Ishikawa (cell line): ENCODE data around the gene MICU2.

Experiments
- CEBPB ChIP-seq: IDR thresholded peaks from 2 replicates; pipeline ENCODE4 v1.6.1; 2012
- EGR1 ChIP-seq: IDR thresholded peaks from 2 replicates; pipeline ENCODE4 v1.6.1; 2012
- FOXM1 ChIP-seq: IDR thresholded peaks from 2 replicates; pipeline ENCODE4 v1.6.1; 2012; ENCODE audit warnings: low read depth, borderline replicate concordance
- MAX ChIP-seq: IDR thresholded peaks from 2 replicates; pipeline ENCODE4 v1.6.1; 2012
- NFIC ChIP-seq: IDR thresholded peaks from 2 replicates; pipeline ENCODE4 v1.6.1; 2012
- RAD21 ChIP-seq: IDR thresholded peaks from 2 replicates; pipeline ENCODE4 v1.6.1; 2012; ENCODE audit warnings: low read depth
- REST ChIP-seq: IDR thresholded peaks from 2 replicates; pipeline ENCODE4 v1.6.1; 2012; ENCODE audit warnings: low read depth, mild to moderate bottlenecking
- TAF1 ChIP-seq: IDR thresholded peaks from 2 replicates; pipeline ENCODE4 v1.6.1; 2012; ENCODE audit warnings: low read depth, mild to moderate bottlenecking
- TCF12 ChIP-seq: IDR thresholded peaks from 2 replicates; pipeline ENCODE4 v1.6.1; 2012; ENCODE audit warnings: low read depth
- TEAD4 ChIP-seq: IDR thresholded peaks from 2 replicates; pipeline ENCODE4 v1.6.1; 2012
- USF1 ChIP-seq: IDR thresholded peaks from 2 replicates; pipeline ENCODE4 v1.6.1; 2012
- YY1 ChIP-seq: IDR thresholded peaks from 2 replicates; pipeline ENCODE4 v1.6.1; 2012; ENCODE audit warnings: low read depth
- ZBTB7A ChIP-seq: IDR thresholded peaks from 2 replicates; pipeline ENCODE4 v1.6.1; 2012; ENCODE audit warnings: low read depth

Gene MICU2

GRCh38 chr13:21445759-21446158, 158.2 kb downstream of the MICU2 start:
- TF ChIP-seq ZBTB7A = no peak
- peak; percentile 60 for TF ChIP-seq TEAD4
- no peak for TF ChIP-seq REST
- TF ChIP-seq TCF12 = no peak
- TF ChIP-seq USF1 = no peak

GRCh38 chr13:21443171-21443570, 160.8 kb downstream of the MICU2 start:
- TF ChIP-seq TCF12 = no peak
- TF ChIP-seq REST = no peak
- TF ChIP-seq YY1 = no peak
- no peak for TF ChIP-seq TEAD4
- no peak for TF ChIP-seq EGR1
- TF ChIP-seq RAD21 = no peak
- no peak for TF ChIP-seq FOXM1
- TF ChIP-seq TAF1 = no peak
- TF ChIP-seq USF1 = no peak
- TF ChIP-seq ZBTB7A = no peak
- no peak for TF ChIP-seq MAX
- no peak for TF ChIP-seq CEBPB
- no peak for TF ChIP-seq NFIC
